ENCODE results near the gene CHCT1.
"Not testable (repeated sequence)": the region's sequence is repeated elsewhere in the genome, so short reads cannot be mapped to it uniquely, and the experiment has no call there.

- not testable (repeated sequence) for TF ChIP-seq CTCF (IDR thresholded peaks at IDR 0.05; ENCODE audit: control extremely low read depth in 1 of 3, insufficient read depth in 1 of 3, low read depth in 1 of 3, low read length in 3 of 3); POLR2A (IDR thresholded peaks at IDR 0.05; ENCODE audit: control extremely low read depth in 1 of 2, low read depth in 2 of 2, low read length in 2 of 2); ATF3 (IDR thresholded peaks at IDR 0.05; ENCODE audit: insufficient read depth, low read depth, low read length); MAFK (IDR thresholded peaks at IDR 0.05; ENCODE audit: low read depth, low read length); EZH2 (IDR thresholded peaks at IDR 0.05; ENCODE audit: low read depth, low read length, severe bottlenecking); ATF2 (IDR thresholded peaks at IDR 0.05; ENCODE audit: low read length); TAF1 (IDR thresholded peaks at IDR 0.05; ENCODE audit: low read depth, low read length); GABPA (IDR thresholded peaks at IDR 0.05; ENCODE audit: borderline replicate concordance, insufficient read depth, low read length); BRCA1 (IDR thresholded peaks at IDR 0.05; ENCODE audit: low read depth, low read length); SP1 (IDR thresholded peaks at IDR 0.05; ENCODE audit: low read depth, low read length); SUZ12 (IDR thresholded peaks at IDR 0.05; ENCODE audit: low read length)
Observed at GRCh38 chr17:60378187-60378586, 44.1 kb upstream of the CHCT1 start.

Data from H1 (cell line).